Cardiac fibroblast (primary cell): ENCODE measurements around the gene PDIA3.
"Not testable (repeated sequence)": the region's sequence is repeated elsewhere in the genome, so short reads cannot be mapped to it uniquely, and the experiment has no call there.

Source experiments
- DNase-seq, 2 donors: peaks; one replicate each; pipeline versions ENCODE4 v3.0.0 to v3.0.0-alpha.2; 2010; ENCODE audit warnings: low read depth in 2 of 2
- H3K4me3 ChIP-seq, 2 donors: replicated peaks in 1 of 2; 1 replicate in 1 of 2; 2 replicates in 1 of 2; pipeline ENCODE4 v1.5.1; 2011; ENCODE audit warnings: low read depth in 2 of 2, low read length in 2 of 2, mild to moderate bottlenecking in 2 of 2, moderate library complexity in 1 of 2
- CTCF ChIP-seq: IDR thresholded peaks from one replicate; pipeline ENCODE4 v1.5.1; 2011; ENCODE audit warnings: low read depth, mild to moderate bottlenecking, low read length, inconsistent platforms

PDIA3 gene

DNA sequence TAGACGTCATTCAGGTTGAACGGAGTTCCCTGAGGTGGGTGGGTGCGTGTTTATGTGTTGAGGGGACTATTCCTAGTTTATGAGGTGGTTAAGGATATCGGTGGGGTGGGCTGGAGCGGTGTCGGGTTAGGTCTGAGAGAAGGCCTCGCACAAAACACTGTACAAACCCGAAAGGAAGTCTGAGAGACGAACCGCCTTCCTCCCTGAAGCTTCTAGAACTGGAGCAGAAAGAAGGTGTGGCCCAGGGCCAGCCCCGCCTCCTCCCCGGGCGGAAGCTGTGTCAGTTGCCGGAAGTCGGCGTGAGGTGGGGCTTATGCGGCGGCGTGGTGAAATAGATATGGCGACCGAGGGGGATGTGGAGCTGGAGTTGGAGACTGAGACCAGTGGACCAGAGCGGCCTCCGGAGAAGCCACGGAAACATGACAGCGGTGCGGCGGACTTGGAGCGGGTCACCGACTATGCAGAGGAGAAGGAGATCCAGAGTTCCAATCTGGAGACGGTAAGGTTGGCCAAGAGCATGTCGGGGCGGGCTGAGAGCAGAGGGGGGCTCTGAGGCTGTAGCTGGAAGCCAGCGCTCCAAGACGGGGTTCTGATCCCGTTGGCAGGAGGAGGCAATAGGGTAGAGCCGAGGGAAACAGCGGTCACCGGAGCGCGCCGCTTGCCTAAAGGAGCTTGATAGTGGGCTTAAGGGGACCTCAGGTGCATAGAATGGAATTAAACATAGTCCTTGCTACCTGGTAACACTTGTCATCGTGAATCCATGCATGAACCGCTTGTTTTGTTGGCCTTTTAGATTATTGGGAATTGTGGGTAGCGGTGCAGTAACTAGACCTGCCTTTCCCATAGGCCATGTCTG, 54.3 kb downstream of the PDIA3 start, which contains the start of gene HYPK:
Gene HYPK (plus strand): TSS at position 314 of the 856 bp plus-strand sequence. CDS start 24 bp downstream, at position 338.
- no peak for TF ChIP-seq CTCF
- peak; percentile 89 to 93 for DNase-seq
- H3K4me3 ChIP-seq = peak within 1 kb of the TSS; percentile 96

- H3K4me3 ChIP-seq, DNase-seq: not testable (repeated sequence)
Observed at GRCh38 chr15:43802676-43803075, 56.4 kb downstream of the PDIA3 start.

DNA sequence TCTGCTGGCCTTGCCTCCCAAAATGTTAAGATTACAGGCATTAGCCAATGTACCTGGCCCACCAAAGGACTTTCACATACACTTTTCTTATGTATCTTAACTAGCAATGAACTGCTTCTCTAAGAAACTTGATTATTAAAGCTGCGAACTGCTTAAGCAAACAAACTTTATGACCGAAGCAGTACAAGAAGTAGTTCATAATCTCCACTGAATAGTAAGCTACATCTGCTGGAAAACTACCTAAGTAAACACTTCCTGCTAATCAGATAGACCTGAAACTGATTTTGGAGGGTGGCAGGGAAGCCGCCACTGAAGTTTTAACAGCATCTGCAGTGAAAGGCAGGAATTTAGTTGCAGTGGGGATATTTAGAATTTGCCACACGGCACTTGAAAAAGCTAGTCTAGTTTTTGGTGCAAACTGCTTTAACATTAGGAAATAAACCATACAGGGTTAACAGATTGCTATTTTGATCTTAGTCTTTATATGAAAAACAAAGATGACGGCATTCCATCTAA, 62.3 kb downstream of the PDIA3 start:
- H3K4me3 ChIP-seq = no peak overlapping the region
- no peak for DNase-seq
- no peak for TF ChIP-seq CTCF

DNA sequence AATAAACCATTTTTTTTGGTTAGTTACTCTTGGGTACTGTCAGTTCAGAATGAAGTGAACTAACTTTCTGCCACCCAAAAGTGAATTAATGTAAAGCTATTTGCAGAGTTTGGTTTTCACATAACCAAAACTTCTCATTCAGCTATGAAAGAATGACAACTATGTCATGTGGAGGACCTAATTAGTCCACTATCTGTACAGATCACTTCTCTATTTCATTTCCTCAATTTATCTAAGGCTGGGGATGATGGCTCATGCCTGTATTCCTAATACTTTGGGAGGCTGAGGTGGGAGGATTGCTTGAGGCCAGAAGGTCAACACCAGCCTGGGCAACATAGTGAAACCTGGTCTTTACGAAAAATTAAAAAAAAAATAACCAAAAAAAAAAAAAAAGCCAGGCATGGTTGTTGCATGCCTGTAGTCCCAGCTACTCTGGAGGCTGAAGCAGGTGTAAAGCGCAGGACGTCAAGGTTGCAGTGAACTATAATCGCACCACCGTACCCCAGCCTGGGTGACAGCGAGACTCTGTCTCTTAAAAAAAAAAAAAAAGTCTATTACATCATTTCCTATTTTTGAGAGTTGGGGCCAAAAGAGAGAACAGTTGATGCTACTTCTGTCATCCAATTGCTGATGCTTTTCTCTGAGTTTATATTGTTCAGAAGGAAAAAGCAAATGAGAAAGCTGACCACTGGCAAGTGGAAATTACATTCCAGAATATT, 62.9 kb downstream of the PDIA3 start:
- DNase-seq = no peak

GRCh38 chr15:43815064-43815463, 68.8 kb downstream of the PDIA3 start:
- H3K4me3 ChIP-seq = not testable (repeated sequence)

More for the DNA sequence above, 62.9 kb downstream of the PDIA3 start:
- TF ChIP-seq CTCF = no peak
- H3K4me3 ChIP-seq = no peak overlapping the region

GRCh38 chr15:43821505-43821904, 75.3 kb downstream of the PDIA3 start:
- DNase-seq = no peak
- no peak for TF ChIP-seq CTCF
- H3K4me3 ChIP-seq = no peak overlapping the region

More at GRCh38 chr15:43815064-43815463, 68.8 kb downstream of the PDIA3 start:
- DNase-seq = not testable (repeated sequence)
